GM12872 (cell line): Measurements from ENCODE around the gene CACNA1I.

Experiments used
- CTCF ChIP-seq: IDR thresholded peaks from 3 replicates; pipeline ENCODE4 v1.5.1; 2011; ENCODE audit warnings: low read depth, mild to moderate bottlenecking, low read length, moderate library complexity; ENCODE audit not compliant: insufficient read depth

The CACNA1I gene

GRCh38 chr22:39693943-39694500 is 123.5 kb downstream of the CACNA1I start:
- no peak for TF ChIP-seq CTCF

- no peak for TF ChIP-seq CTCF
Measured at GRCh38 chr22:39697790-39698430, 127.4 kb downstream of the CACNA1I start.

GRCh38 chr22:39699631-39700360 is 129.2 kb downstream of the CACNA1I start:
- no peak for TF ChIP-seq CTCF

GRCh38 chr22:39700565-39700964 is 130.0 kb downstream of the CACNA1I start:
- no peak for TF ChIP-seq CTCF

- no peak for TF ChIP-seq CTCF
Measured at GRCh38 chr22:39703091-39703490, 132.5 kb downstream of the CACNA1I start.

GRCh38 chr22:39703928-39704639 is 133.5 kb downstream of the CACNA1I start:
- TF ChIP-seq CTCF = no peak

- no peak for TF ChIP-seq CTCF
Measured at GRCh38 chr22:39705386-39705785, 134.8 kb downstream of the CACNA1I start.
